Fibroblast of lung (primary cell): ENCODE results near the gene HDC.

ENCODE experiments used
- CTCF ChIP-seq, 2 donors: IDR thresholded peaks in 1 of 2; conservative IDR thresholded peaks in 1 of 2; 1 replicate in 1 of 2; 2 replicates in 1 of 2; pipeline ENCODE4 v1.5.1; 2011 to 2012; ENCODE audit warnings: low read length in 2 of 2, control low read depth in 1 of 2, inconsistent platforms in 1 of 2, low read depth in 1 of 2, mild to moderate bottlenecking in 1 of 2
- EZH2 ChIP-seq: IDR thresholded peaks from 2 replicates; pipeline ENCODE4 v1.5.1; 2012; ENCODE audit warnings: low read length, control low read depth, mild to moderate bottlenecking; ENCODE audit errors: missing control alignments

DNA sequence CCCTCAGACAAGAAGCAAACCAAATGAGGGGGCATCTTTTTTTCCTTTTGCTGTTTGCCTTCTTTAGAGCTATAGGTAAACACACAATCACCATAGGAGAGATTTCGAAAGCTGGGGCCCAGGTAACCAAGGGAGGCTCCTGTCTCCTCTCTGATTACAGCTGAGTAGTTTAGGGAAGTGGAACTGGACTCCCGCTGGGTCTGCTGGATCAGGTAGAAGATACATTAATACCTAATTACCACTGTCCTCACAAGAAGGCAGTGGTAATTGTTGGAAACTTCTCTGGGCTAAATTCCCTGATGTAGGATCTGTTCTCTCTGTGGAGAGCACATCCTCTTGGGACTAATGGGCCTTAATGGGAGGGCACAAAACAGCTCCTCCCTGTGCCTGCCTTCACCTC is 32.7 kb downstream of the HDC start:
- TF ChIP-seq CTCF (conservative IDR thresholded peaks at IDR 0.05 in 1 of 2, IDR thresholded peaks at IDR 0.05 in 1 of 2; ENCODE audit: low read depth in 1 of 2, low read length in 2 of 2) (no peak), EZH2 (no peak)
